Endothelial cell of umbilical vein (primary cell): Measurements from ENCODE around the gene CYBA. TPM values are rescaled to one million over a fixed set of nuclear protein-coding genes. Genes with fewer than 3 reads are reported as not detected.

Source experiments
- BruUV-seq: library from RNA; stranded (reverse); fragments of 400-500 nt; replicated peaks from 2 replicates; lab custom pipeline; 2021; lab: Mats Ljungman, UMichigan
- CTCF ChIA-PET: fragments of 300-600, 350-600 bp; sonication (Branson Sonifier 250); formaldehyde crosslinking; loops from one replicate; lab custom pipeline; 2021; ENCODE audit warnings: antibody characterized with exemption, inconsistent platforms; lab: Charles Lee
- POLR2A ChIA-PET: fragments of 300-600, 350-600 bp; sonication (Branson Sonifier 250); formaldehyde crosslinking; loops from one replicate; lab custom pipeline; 2021; ENCODE audit warnings: antibody characterized with exemption, inconsistent platforms; lab: Charles Lee
- DNase-seq: peaks from one replicate; pipeline ENCODE4 v3.0.0-alpha.2; 2011; ENCODE audit warnings: low read depth, low spot score
- FAIRE-seq: peaks from 2 replicates; lab custom pipeline; 2011; peaks lifted over from hg19 to GRCh38; lab: Jason Lieb, UNC
- H2AFZ ChIP-seq: 2 replicates; pipeline ENCODE4 v1.6.0; 2012; ENCODE audit warnings: low read depth, low read length, control low read depth, inconsistent platforms
- H3K27ac ChIP-seq: 2 replicates; pipeline ENCODE4 v1.5.1; 2011; ENCODE audit warnings: low read depth, mild to moderate bottlenecking, control low read depth, low read length, moderate library complexity; ENCODE audit not compliant: insufficient read depth
- H3K27me3 ChIP-seq, 2 experiments: 2 replicates each; pipeline versions ENCODE4 v1.6.0 to v1.6.1; 2011; ENCODE audit warnings: low read length in 2 of 2, mixed read lengths in 1 of 2; ENCODE audit not compliant: control insufficient read depth in 2 of 2, insufficient read depth in 2 of 2
- H3K36me3 ChIP-seq, 2 experiments: 2 replicates in 1 of 2; 3 replicates in 1 of 2; pipeline ENCODE4 v1.5.1; 2011; ENCODE audit warnings: low read length in 2 of 2, mild to moderate bottlenecking in 1 of 2, moderate library complexity in 1 of 2; ENCODE audit not compliant: control insufficient read depth in 2 of 2, insufficient read depth in 2 of 2; ENCODE audit errors: extremely low read depth in 1 of 2
- H3K4me1 ChIP-seq: 3 replicates; pipeline ENCODE4 v1.5.1; 2011; ENCODE audit warnings: mild to moderate bottlenecking, low read length; ENCODE audit not compliant: control insufficient read depth, insufficient read depth; ENCODE audit errors: extremely low read depth
- H3K4me2 ChIP-seq: 2 replicates; pipeline ENCODE4 v1.6.1; 2011; ENCODE audit warnings: low read length, control low read depth, mixed read lengths; ENCODE audit not compliant: insufficient read depth
- H3K4me3 ChIP-seq, 3 experiments: fragments of 200-600 bp in 1 of 3; sonication (generic), shearing (Covaris generic) in 1 of 3; replicated peaks in 1 of 3; 2 replicates each; pipeline ENCODE4 v1.5.1; 2011 to 2016; ENCODE audit warnings: control low read depth in 3 of 3, low read length in 3 of 3, mild to moderate bottlenecking in 2 of 3, inconsistent platforms in 1 of 3, low read depth in 1 of 3, moderate library complexity in 1 of 3; ENCODE audit not compliant: insufficient read depth in 1 of 3
- H3K79me2 ChIP-seq: 2 replicates; pipeline ENCODE4 v1.6.0; 2012; ENCODE audit warnings: low read length, inconsistent platforms; ENCODE audit not compliant: control insufficient read depth, insufficient read depth
- H3K9ac ChIP-seq: replicated peaks from 2 replicates; pipeline ENCODE3; 2011; ENCODE audit warnings: low read length, control low read depth; ENCODE audit not compliant: insufficient read depth; ENCODE audit errors: extremely low read depth
- H3K9me1 ChIP-seq: replicated peaks from 3 replicates; pipeline ENCODE4 v1.6.0; 2011; ENCODE audit warnings: mild to moderate bottlenecking, low read length; ENCODE audit not compliant: control insufficient read depth, insufficient read depth; ENCODE audit errors: extremely low read depth
- H3K9me3 ChIP-seq: replicated peaks from 2 replicates; pipeline ENCODE4 v1.5.1; 2012; ENCODE audit warnings: low read length, inconsistent platforms; ENCODE audit not compliant: control insufficient read depth, insufficient read depth
- H4K20me1 ChIP-seq: replicated peaks from 2 replicates; pipeline ENCODE3; 2011; ENCODE audit warnings: mild to moderate bottlenecking, low read length; ENCODE audit not compliant: control insufficient read depth, insufficient read depth; ENCODE audit errors: extremely low read depth
- CTCF ChIP-seq, 2 donors: IDR thresholded peaks; 1 replicate in 1 of 2; 2 replicates in 1 of 2; pipeline ENCODE4 v1.5.1; 2011; ENCODE audit warnings: low read length in 2 of 2, mild to moderate bottlenecking in 2 of 2, moderate library complexity in 2 of 2, control low read depth in 1 of 2, inconsistent platforms in 1 of 2, low read depth in 1 of 2; ENCODE audit not compliant: insufficient read depth in 1 of 2; ENCODE audit errors: extremely low read depth in 1 of 2
- EZH2 ChIP-seq: IDR thresholded peaks from 2 replicates; pipeline ENCODE4 v1.6.1; 2012; ENCODE audit warnings: borderline replicate concordance, low read depth, mild to moderate bottlenecking, moderate library complexity, low read length, inconsistent platforms; ENCODE audit not compliant: severe bottlenecking
- FOS ChIP-seq: IDR thresholded peaks from 2 replicates; pipeline ENCODE4 v1.6.1; 2011; ENCODE audit warnings: mild to moderate bottlenecking, low read length, moderate library complexity, borderline replicate concordance; ENCODE audit not compliant: insufficient read depth
- GATA2 ChIP-seq: IDR thresholded peaks from 2 replicates; pipeline ENCODE4 v1.7.0; 2011; ENCODE audit warnings: low read depth, mild to moderate bottlenecking, moderate library complexity, mixed read lengths, low read length; ENCODE audit not compliant: insufficient read length, insufficient read depth
- JUN ChIP-seq: IDR thresholded peaks from 2 replicates; pipeline ENCODE4 v1.6.1; 2011; ENCODE audit warnings: borderline replicate concordance, low read depth; ENCODE audit not compliant: insufficient read length, insufficient read depth
- MAX ChIP-seq: IDR thresholded peaks from 2 replicates; pipeline ENCODE4 v1.6.1; 2011; ENCODE audit not compliant: insufficient read depth, insufficient read length
- MYC ChIP-seq: IDR thresholded peaks from one replicate; pipeline ENCODE4 v1.6.1; 2011; ENCODE audit warnings: mild to moderate bottlenecking, low read depth, low read length
- POLR2A ChIP-seq: IDR thresholded peaks from 2 replicates; pipeline ENCODE4 v1.6.1; 2012; ENCODE audit warnings: low read depth, mild to moderate bottlenecking, control low read depth, low read length
- POLR2AphosphoS5 ChIP-seq: IDR thresholded peaks from 2 replicates; pipeline ENCODE4 v1.6.1; 2012; ENCODE audit warnings: low read depth, mild to moderate bottlenecking, control low read depth, low read length, moderate library complexity; ENCODE audit not compliant: insufficient read depth
- dilution Hi-C: fragments of 300-500 bp; cut with MboI; formaldehyde crosslinking; loops from one replicate; pipeline ENCODE4 v1.15.0; 2019; ENCODE audit warnings: low sequenced_read_pairs; ENCODE audit not compliant: extremely low pct_ligation_motif_present
- intact Hi-C: fragments of 100-400 bp; cut with micrococcal nuclease; formaldehyde crosslinking; loops from one replicate; pipeline ENCODE4 v1.10.0; 2022
- polyA plus RNA-seq, 4 experiments: library from polyadenylated mRNA; depleted of rRNA in 3 of 4; stranded (reverse) in 3 of 4; unstranded in 1 of 4; fragments of >200 nt; gene quantifications; 2 replicates each; pipeline versions ENCODE4 v1.2.1 to v1.2.3, GENCODE V29; 2011 to 2012; ENCODE audit warnings: missing spikeins in 1 of 4
- total RNA-seq: library from RNA; stranded (reverse); gene quantifications from 2 replicates; pipeline ENCODE4 v1.2.3, GENCODE V29; 2021

CYBA gene
- total and polyA plus RNA-seq, 2 donors (not counting 3 experiments of a cell fraction or from before 2014, with no cell fraction given) = 37.0 to 77.3 TPM

- no peaks in the 10 kb centered on the region for H3K79me2 ChIP-seq
- no TSS peak for BruUV-seq
- H3K4me1 ChIP-seq = no peaks in the 10 kb centered on the region
- TF ChIP-seq POLR2A = no peak
- TF ChIP-seq JUN = no peak
- TF ChIP-seq FOS = no peak
- no peak for TF ChIP-seq MAX
- TF ChIP-seq POLR2AphosphoS5 = no peak
- no peak for TF ChIP-seq GATA2
- TF ChIP-seq MYC = no peak
- no peak for TF ChIP-seq EZH2
- no peak for TF ChIP-seq CTCF (IDR thresholded peaks at IDR 0.05; ENCODE audit: extremely low read depth in 1 of 2, insufficient read depth in 1 of 2, low read depth in 1 of 2, low read length in 2 of 2)
- intact Hi-C loops = no loop called here
- no peak overlapping the region for H3K4me2 ChIP-seq
- no peaks in the 10 kb centered on the region for H3K9me3 ChIP-seq
- H4K20me1 ChIP-seq = no peaks in the 10 kb centered on the region
- DNase-seq (no peak), FAIRE-seq (no peak)
- no peak overlapping the region for H2AFZ ChIP-seq
- no peak overlapping the region for H3K27ac ChIP-seq
- H3K27me3 ChIP-seq = no peaks in the 10 kb centered on the region
- dilution Hi-C loops = no loop called here
- H3K36me3 ChIP-seq = peaks cover 4 to 11% of the 10 kb centered on the region in 2 experiments
- CTCF ChIA-PET = no interaction called here
- no peak overlapping the region for H3K4me3 ChIP-seq
- H3K9ac ChIP-seq = no peak overlapping the region
- H3K9me1 ChIP-seq = no peaks in the 10 kb centered on the region
- POLR2A ChIA-PET = no interaction called here
These were observed 42.7 kb upstream of the CYBA start for GRCh38 chr16:88693420-88694177.
